ENCODE results near the gene RSL1D1. TPM values are rescaled to one million over a fixed set of nuclear protein-coding genes. Genes with fewer than 3 reads are reported as not detected.
"Not testable (repeated sequence)": the region's sequence is repeated elsewhere in the genome, so short reads cannot be mapped to it uniquely, and the experiment has no call there.

Gene RSL1D1
- total RNA-seq, 1 experiment from 2014 or later, result 364 TPM

- DNase-seq (ENCODE audit: low spot score), result no peak
Observed at GRCh38 chr16:11843861-11844260, 7.5 kb downstream of the RSL1D1 start.

- DNase-seq (ENCODE audit: low spot score), result no peak
Observed at GRCh38 chr16:11843206-11843605, 8.1 kb downstream of the RSL1D1 start.

- DNase-seq (ENCODE audit: low spot score), result no peak
Observed at GRCh38 chr16:11841026-11841425, 10.3 kb downstream of the RSL1D1 start.

- DNase-seq (ENCODE audit: low spot score), result peak; percentile 87
Observed at GRCh38 chr16:11836650-11837244, 14.6 kb downstream of the RSL1D1 start.

GRCh38 chr16:11835891-11836649, 15.3 kb downstream of the RSL1D1 start:
- peak; percentile 49 for DNase-seq (ENCODE audit: low spot score)

GRCh38 chr16:11835309-11835708, 16.0 kb downstream of the RSL1D1 start:
- no peak for DNase-seq (ENCODE audit: low spot score)

GRCh38 chr16:11833951-11834695, 17.2 kb downstream of the RSL1D1 start:
- DNase-seq (ENCODE audit: low spot score), result no peak

- no peak for DNase-seq (ENCODE audit: low spot score)
Observed at GRCh38 chr16:11828696-11829095, 22.6 kb downstream of the RSL1D1 start.

GRCh38 chr16:11825520-11826165, 25.7 kb downstream of the RSL1D1 start:
- not testable (repeated sequence) for DNase-seq (ENCODE audit: low spot score)

GRCh38 chr16:11824362-11824761, 27.0 kb downstream of the RSL1D1 start:
- DNase-seq (ENCODE audit: low spot score), result no peak

- DNase-seq (ENCODE audit: low spot score), result not testable (repeated sequence)
Observed at GRCh38 chr16:11823645-11824044, 27.7 kb downstream of the RSL1D1 start.

GRCh38 chr16:11819798-11820197, 31.5 kb downstream of the RSL1D1 start:
- no peak for DNase-seq (ENCODE audit: low spot score)

GRCh38 chr16:11818970-11819369, 32.4 kb downstream of the RSL1D1 start:
- not testable (repeated sequence) for DNase-seq (ENCODE audit: low spot score)

GRCh38 chr16:11816123-11816522, 35.2 kb downstream of the RSL1D1 start:
- DNase-seq (ENCODE audit: low spot score), result no peak

GRCh38 chr16:11814800-11815199, 36.5 kb downstream of the RSL1D1 start:
- DNase-seq (ENCODE audit: low spot score), result not testable (repeated sequence)

- DNase-seq (ENCODE audit: low spot score), result no peak
Observed at GRCh38 chr16:11806721-11807120, 44.6 kb downstream of the RSL1D1 start.

GRCh38 chr16:11805556-11805955, 45.8 kb downstream of the RSL1D1 start:
- no peak for DNase-seq (ENCODE audit: low spot score)

- DNase-seq (ENCODE audit: low spot score), result peak; percentile 60
Observed at GRCh38 chr16:11801481-11802021, 49.8 kb downstream of the RSL1D1 start.

GRCh38 chr16:11800382-11800718, 51.0 kb downstream of the RSL1D1 start:
- no peak for DNase-seq (ENCODE audit: low spot score)

- DNase-seq (ENCODE audit: low spot score), result no peak
Observed at GRCh38 chr16:11799509-11800381, 51.6 kb downstream of the RSL1D1 start.

- DNase-seq (ENCODE audit: low spot score), result no peak
Observed at GRCh38 chr16:11799017-11799381, 52.3 kb downstream of the RSL1D1 start.
